Measurements from ENCODE around the gene BIRC3. TPM values are rescaled to one million over a fixed set of nuclear protein-coding genes. Genes with fewer than 3 reads are reported as not detected.
A peak's percentile ranks its signal among the peaks of the same experiment; 100 is the strongest.

BIRC3 gene
- under 1 TPM; 0.04 to 0.07 TPM for total RNA-seq
- polyA plus RNA-seq (2013, experiment 1 of 2): 0.18 TPM
- polyA plus RNA-seq (2013, experiment 2 of 2): 0.41 TPM
- long read RNA-seq, experiment 1: 0 reads
- long read RNA-seq, experiment 2: 0 reads
- long read RNA-seq, experiment 3: 0 reads
- long read RNA-seq, experiment 4: 0 reads

DNA sequence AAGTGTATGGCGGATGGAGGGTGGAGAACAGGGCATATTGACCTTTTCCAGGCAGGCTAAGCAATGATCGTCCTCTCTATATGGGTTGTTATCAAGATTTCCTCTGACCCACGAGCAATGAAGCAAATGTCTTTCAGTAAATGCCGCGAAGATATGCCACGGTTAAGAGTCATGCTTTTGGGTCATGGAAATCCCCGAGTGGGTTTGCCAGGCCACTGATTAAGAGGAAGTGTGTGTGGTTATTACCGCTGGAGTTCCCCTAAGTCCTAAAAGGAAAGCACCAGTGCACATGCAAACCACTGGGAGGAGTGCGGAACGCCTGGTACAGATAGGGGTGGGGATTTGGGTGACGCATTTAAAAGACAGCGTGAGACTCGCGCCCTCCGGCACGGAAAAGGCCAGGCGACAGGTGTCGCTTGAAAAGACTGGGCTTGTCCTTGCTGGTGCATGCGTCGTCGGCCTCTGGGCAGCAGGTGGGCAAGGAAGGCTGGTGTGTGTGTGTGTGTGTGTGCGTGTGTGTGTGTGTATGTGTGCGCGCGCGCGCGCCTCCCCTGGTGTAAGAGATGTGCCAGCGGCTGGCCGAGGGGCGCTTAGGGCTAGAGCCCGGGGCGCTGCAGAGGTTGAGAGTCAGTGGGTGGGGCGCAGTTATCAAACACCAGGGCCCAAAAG is at the start of gene BIRC3:
Gene BIRC3 (plus strand): TSS at position 386 of the 669 bp plus-strand sequence. CDS start 7,026 bp downstream, outside the sequence.
- H3K9me3 Mint-ChIP-seq: no peaks in the 10 kb centered on the region
- peak within 1 kb of the TSS; percentile 64 for H3K4me3 Mint-ChIP-seq
- DNase-seq: peak; percentile 88
- 20 to 52% methylated on average over 7 to 34 of the region's 34 CpGs for WGBS, 2 experiments (ENCODE audit: insufficient coverage in 1 of 2, insufficient read length in 1 of 2)
- Histone ChIP-seq H3K4me1 (ENCODE audit: control insufficient read depth, insufficient read depth, low read length) (no peaks in the 10 kb centered on the region), H3K4me3 (ENCODE audit: low read length) (peak within 1 kb of the TSS; percentile 74), H3K9ac (ENCODE audit: extremely low read depth, low read length, poor library complexity, severe bottlenecking) (no peak within 1 kb of the TSS), H3K36me3 (ENCODE audit: control insufficient read depth, insufficient read depth, low read length) (no peaks in the 10 kb centered on the region), H3K27me3 (ENCODE audit: control insufficient read depth, insufficient read depth, low read length, poor library complexity, severe bottlenecking) (peaks cover 30% of the 10 kb centered on the region), H3K27ac (ENCODE audit: low read depth, low read length) (no peak within 1 kb of the TSS), H3K9me3 (ENCODE audit: control insufficient read depth, low read length) (no peaks in the 10 kb centered on the region)
- peaks cover 27% of the 10 kb centered on the region for H3K27me3 Mint-ChIP-seq (ENCODE audit: insufficient read depth)
- H3K27ac Mint-ChIP-seq: no peak within 1 kb of the TSS
- H3K36me3 Mint-ChIP-seq (ENCODE audit: low read depth): no peaks in the 10 kb centered on the region
- peaks cover 7% of the 10 kb centered on the region for H3K4me1 Mint-ChIP-seq
- TF ChIP-seq, protein P1, sequence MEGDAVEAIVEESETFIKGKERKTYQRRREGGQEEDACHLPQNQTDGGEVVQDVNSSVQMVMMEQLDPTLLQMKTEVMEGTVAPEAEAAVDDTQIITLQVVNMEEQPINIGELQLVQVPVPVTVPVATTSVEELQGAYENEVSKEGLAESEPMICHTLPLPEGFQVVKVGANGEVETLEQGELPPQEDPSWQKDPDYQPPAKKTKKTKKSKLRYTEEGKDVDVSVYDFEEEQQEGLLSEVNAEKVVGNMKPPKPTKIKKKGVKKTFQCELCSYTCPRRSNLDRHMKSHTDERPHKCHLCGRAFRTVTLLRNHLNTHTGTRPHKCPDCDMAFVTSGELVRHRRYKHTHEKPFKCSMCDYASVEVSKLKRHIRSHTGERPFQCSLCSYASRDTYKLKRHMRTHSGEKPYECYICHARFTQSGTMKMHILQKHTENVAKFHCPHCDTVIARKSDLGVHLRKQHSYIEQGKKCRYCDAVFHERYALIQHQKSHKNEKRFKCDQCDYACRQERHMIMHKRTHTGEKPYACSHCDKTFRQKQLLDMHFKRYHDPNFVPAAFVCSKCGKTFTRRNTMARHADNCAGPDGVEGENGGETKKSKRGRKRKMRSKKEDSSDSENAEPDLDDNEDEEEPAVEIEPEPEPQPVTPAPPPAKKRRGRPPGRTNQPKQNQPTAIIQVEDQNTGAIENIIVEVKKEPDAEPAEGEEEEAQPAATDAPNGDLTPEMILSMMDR (conservative IDR thresholded peaks at IDR 0.05): peak; percentile 48

DNA sequence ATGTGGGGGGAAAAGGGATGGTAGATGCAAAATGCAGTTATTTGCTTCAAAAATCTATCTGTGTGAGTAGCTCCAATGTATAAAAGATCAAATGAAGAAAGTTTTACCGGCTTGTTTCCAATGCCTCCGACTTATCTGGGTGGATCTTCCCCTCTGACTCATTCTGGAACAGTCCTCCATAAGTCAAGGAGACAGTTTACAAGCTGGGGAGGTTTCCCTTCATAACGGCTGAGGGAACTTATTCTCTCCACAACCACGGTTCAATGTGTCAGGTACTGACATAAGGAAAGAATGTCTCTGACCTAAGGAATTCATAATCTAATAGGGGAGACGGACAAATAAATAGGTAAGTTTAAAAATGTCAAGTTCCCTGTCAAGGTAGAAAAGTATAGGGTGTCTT is 49.7 kb upstream of the BIRC3 start:
- DNase-seq: no peak
- Mint-ChIP-seq H3K36me3 (ENCODE audit: low read depth) (no peaks in the 10 kb centered on the region), H3K9me3 (no peaks in the 10 kb centered on the region), H3K27ac (no peak overlapping the region), H3K4me3 (peak overlapping the region; percentile 60), H3K4me1 (peaks cover 18% of the 10 kb centered on the region), H3K27me3 (ENCODE audit: insufficient read depth) (peaks cover 38% of the 10 kb centered on the region)
- no peak overlapping the region for H3K27ac ChIP-seq (ENCODE audit: low read depth, low read length)
- H3K27me3 ChIP-seq (ENCODE audit: control insufficient read depth, insufficient read depth, low read length, poor library complexity, severe bottlenecking): peaks cover 20% of the 10 kb centered on the region
- H3K9me3 ChIP-seq (ENCODE audit: control insufficient read depth, low read length): no peaks in the 10 kb centered on the region
- WGBS, 2 experiments (ENCODE audit: insufficient coverage in 1 of 2, insufficient read length in 1 of 2): 89 to 94% methylated on average over 5 of the region's 5 CpGs
- TF ChIP-seq, protein P1 (conservative IDR thresholded peaks at IDR 0.05): no peak
- H3K9ac ChIP-seq (ENCODE audit: extremely low read depth, low read length, poor library complexity, severe bottlenecking): no peak overlapping the region
- no peaks in the 10 kb centered on the region for H3K4me1 ChIP-seq (ENCODE audit: control insufficient read depth, insufficient read depth, low read length)
- H3K4me3 ChIP-seq (ENCODE audit: low read length): no peak overlapping the region
- H3K36me3 ChIP-seq (ENCODE audit: control insufficient read depth, insufficient read depth, low read length): no peaks in the 10 kb centered on the region

DNA sequence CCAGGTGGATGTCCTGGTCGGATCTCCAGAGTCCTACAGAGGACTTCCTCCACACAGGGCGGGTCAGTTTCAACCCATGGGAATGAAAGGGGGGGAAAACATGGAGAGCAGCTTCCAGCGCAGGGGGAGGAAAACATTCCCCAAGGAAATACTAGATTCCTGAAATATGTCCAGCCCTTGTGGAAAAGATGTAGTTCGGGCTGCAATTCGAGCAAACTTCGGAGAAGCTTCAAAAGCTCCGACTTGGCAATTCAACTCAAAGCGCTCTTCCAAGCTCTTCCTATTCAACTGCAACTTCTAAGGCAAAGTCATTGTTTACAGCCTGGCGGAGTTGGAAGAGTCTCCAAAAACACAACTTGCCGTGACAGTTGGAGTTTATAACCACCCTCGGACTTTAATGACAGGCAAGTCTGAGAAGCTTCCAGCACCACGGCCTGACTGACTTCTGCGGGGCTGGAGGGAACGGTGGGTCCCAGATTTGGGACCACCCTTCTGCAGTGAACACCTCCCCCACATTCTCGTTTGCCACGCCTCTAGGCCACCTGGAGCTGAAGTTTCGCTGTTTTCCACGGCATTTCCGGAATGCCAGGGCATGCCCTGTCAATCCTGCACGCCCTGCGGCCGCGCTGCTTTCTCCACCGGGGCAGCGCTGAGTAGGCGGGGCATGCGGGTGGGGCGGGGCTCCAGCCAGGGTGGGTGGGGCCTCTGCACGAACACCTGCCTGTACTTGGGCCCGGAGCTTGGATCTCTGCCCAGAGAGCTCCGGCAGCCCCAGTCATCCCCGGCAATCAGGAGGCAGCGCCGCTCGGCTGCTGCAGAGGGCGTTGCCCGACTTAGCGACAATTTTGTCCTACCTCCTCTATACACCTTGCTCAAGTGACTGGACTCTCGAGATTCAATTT is 49.0 kb upstream of the BIRC3 start:
- peak; percentile 99 for DNase-seq
- Histone ChIP-seq H3K36me3 (ENCODE audit: control insufficient read depth, insufficient read depth, low read length) (no peaks in the 10 kb centered on the region), H3K27me3 (ENCODE audit: control insufficient read depth, insufficient read depth, low read length, poor library complexity, severe bottlenecking) (peaks cover 21% of the 10 kb centered on the region), H3K4me3 (ENCODE audit: low read length) (peak overlapping the region; percentile 73), H3K4me1 (ENCODE audit: control insufficient read depth, insufficient read depth, low read length) (no peaks in the 10 kb centered on the region), H3K9ac (ENCODE audit: extremely low read depth, low read length, poor library complexity, severe bottlenecking) (no peak overlapping the region), H3K27ac (ENCODE audit: low read depth, low read length) (no peak overlapping the region), H3K9me3 (ENCODE audit: control insufficient read depth, low read length) (no peaks in the 10 kb centered on the region)
- peaks cover 39% of the 10 kb centered on the region for H3K27me3 Mint-ChIP-seq (ENCODE audit: insufficient read depth)
- no peaks in the 10 kb centered on the region for H3K9me3 Mint-ChIP-seq
- 33 to 59% methylated on average over 27 to 39 of the region's 39 CpGs for whole genome bisulfite sequencing, 2 experiments (ENCODE audit: insufficient coverage in 1 of 2, insufficient read length in 1 of 2)
- peak overlapping the region; percentile 60 for H3K4me3 Mint-ChIP-seq
- peaks cover 18% of the 10 kb centered on the region for H3K4me1 Mint-ChIP-seq
- TF ChIP-seq, protein P1 (conservative IDR thresholded peaks at IDR 0.05): peak; percentile 74
- no peak overlapping the region for H3K27ac Mint-ChIP-seq
- H3K36me3 Mint-ChIP-seq (ENCODE audit: low read depth): no peaks in the 10 kb centered on the region

Data from endodermal cell (in vitro differentiated cells).